ENCODE measurements around the gene PLEKHA6. TPM values are rescaled to one million over a fixed set of nuclear protein-coding genes. Genes with fewer than 3 reads are reported as not detected.

PLEKHA6 gene
- total RNA-seq, 6 donors from 2014 or later, result 3.3 to 6.9 (median 4.9) TPM

- ATAC-seq (ENCODE audit: low FRiP score in 2 of 2) (no peak), DNase-seq (peak in 1 of 2 donors; percentile 50)
- H3K4me1 ChIP-seq, result peaks cover 5 to 11% (median 9%) of the 10 kb centered on the region in 4 donors
- H3K27me3 ChIP-seq, result no peaks in the 10 kb centered on the region
- no peak overlapping the region for H3K27ac ChIP-seq
- H3K4me3 ChIP-seq, result no peak overlapping the region
- TF ChIP-seq, protein P1, sequence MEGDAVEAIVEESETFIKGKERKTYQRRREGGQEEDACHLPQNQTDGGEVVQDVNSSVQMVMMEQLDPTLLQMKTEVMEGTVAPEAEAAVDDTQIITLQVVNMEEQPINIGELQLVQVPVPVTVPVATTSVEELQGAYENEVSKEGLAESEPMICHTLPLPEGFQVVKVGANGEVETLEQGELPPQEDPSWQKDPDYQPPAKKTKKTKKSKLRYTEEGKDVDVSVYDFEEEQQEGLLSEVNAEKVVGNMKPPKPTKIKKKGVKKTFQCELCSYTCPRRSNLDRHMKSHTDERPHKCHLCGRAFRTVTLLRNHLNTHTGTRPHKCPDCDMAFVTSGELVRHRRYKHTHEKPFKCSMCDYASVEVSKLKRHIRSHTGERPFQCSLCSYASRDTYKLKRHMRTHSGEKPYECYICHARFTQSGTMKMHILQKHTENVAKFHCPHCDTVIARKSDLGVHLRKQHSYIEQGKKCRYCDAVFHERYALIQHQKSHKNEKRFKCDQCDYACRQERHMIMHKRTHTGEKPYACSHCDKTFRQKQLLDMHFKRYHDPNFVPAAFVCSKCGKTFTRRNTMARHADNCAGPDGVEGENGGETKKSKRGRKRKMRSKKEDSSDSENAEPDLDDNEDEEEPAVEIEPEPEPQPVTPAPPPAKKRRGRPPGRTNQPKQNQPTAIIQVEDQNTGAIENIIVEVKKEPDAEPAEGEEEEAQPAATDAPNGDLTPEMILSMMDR (IDR thresholded peaks at IDR 0.05), result no peak
- TF ChIP-seq POLR2A (IDR thresholded peaks at IDR 0.05), result no peak
- TF ChIP-seq POLR2AphosphoS5 (IDR thresholded peaks at IDR 0.05), result no peak
- no peak for TF ChIP-seq EP300 (IDR thresholded peaks at IDR 0.05)
- H3K9me3 ChIP-seq, result no peaks in the 10 kb centered on the region
- 74 to 82% methylated on average over 8 to 11 of the region's 11 CpGs for WGBS, 2 donors
- no peaks in the 10 kb centered on the region for H3K36me3 ChIP-seq
Measured at GRCh38 chr1:204216880-204217647, 142.7 kb downstream of the PLEKHA6 start.

DNA sequence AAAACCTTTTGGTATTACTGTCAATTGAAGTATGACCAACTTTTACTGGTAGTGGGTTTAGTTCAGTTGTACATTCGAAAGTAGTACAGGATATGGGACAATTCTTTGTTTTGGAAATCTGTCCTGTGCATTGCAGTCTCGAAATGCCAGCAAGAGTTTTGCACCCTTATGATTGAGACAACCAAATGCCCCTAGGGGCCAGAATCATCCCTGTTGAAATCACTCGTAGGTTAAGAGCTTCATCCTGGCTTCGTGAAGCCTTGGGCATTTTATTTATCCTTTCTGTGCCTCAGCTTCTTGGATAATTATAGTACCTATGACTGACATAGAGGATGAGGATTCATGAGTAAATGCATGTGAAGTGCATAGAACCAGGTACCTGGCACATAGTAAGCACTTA, 143.5 kb downstream of the PLEKHA6 start:
- WGBS, 2 donors, result 81% methylated on average over 4 of the region's 4 CpGs
- Histone ChIP-seq H3K27me3 (no peaks in the 10 kb centered on the region), H3K27ac (no peak overlapping the region), H3K4me1 (peaks cover 5 to 11% (median 9%) of the 10 kb centered on the region in 4 donors), H3K36me3 (no peaks in the 10 kb centered on the region), H3K9me3 (no peaks in the 10 kb centered on the region), H3K4me3 (no peak overlapping the region)
- ATAC-seq (ENCODE audit: low FRiP score in 2 of 2), result no peak
- DNase-seq, result no peak
- TF ChIP-seq POLR2A (IDR thresholded peaks at IDR 0.05) (no peak), POLR2AphosphoS5 (IDR thresholded peaks at IDR 0.05) (no peak), EP300 (IDR thresholded peaks at IDR 0.05) (no peak)
- TF ChIP-seq, protein P1 (IDR thresholded peaks at IDR 0.05), result no peak

DNA sequence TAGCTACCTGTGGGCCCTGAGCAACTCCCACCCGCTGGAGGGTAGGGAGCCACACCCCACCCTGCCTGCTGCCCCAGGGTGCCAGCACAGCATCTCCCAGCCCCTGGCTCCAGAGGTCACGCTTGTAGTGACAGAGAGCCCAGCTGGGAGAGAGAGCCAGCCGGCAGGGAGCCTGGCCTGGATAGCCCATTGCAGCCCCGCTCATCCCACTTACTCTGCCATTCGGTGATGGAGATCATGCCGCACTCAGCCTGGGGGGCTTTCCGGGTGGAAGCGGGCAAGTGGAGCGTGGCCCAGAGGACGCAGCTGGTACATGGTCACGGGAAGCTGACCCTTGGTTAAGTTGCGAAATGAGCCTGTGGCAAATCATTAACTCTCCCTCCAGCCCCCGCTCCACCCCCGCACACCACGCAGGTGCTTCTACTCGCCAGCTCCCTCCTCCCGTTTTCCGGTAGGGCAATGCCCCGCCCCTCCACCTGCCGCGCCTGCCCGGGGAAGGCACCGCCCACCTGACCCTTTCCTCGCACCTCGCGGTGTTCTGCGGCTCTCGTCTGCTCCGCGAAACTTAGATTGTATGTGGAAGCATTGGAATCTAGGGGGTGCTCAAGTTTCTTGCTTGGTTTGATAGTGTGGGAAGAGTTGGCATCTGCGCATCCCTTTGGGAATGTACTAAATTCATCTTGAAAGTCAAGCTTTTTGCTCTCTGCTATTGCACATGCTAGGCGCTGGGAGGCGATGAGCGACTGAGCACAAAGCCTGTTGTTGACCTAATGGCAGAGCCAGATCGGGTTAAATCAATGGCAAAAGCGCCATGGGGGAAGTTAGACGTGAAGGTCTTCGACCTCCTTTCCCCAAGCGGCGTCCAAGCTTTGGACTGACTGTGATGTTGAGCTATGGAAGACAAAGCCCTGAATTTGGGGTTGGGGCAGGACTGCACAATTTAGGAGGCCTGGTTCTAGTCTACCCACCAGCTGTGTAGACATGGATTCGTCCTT, 145.8 kb downstream of the PLEKHA6 start, which contains the start of gene GOLT1A:
GOLT1A (minus strand) TSS at position 321 of the 995 bp plus-strand sequence; CDS start at position 239, 82 bp downstream.
- WGBS, 2 donors, result 17 to 21% methylated on average over 27 to 41 of the region's 41 CpGs
- peaks cover 5 to 11% (median 9%) of the 10 kb centered on the region in 4 donors for H3K4me1 ChIP-seq
- DNase-seq (peak; percentile 83 to 90), ATAC-seq (ENCODE audit: low FRiP score in 2 of 2) (peak; percentile 82 to 88)
- peak within 1 kb of the TSS in 2 of 4 donors; percentile 28 to 49 for H3K27ac ChIP-seq
- H3K9me3 ChIP-seq, result no peaks in the 10 kb centered on the region
- TF ChIP-seq, protein P1 (IDR thresholded peaks at IDR 0.05), result peak; percentile 22 to 70 (median 54)
- TF ChIP-seq POLR2AphosphoS5 (IDR thresholded peaks at IDR 0.05) (peak in 1 of 2 donors; percentile 8), EP300 (IDR thresholded peaks at IDR 0.05) (peak in 1 of 4 donors; percentile 16), POLR2A (IDR thresholded peaks at IDR 0.05) (peak in 1 of 4 donors; percentile 24)
- H3K36me3 ChIP-seq, result no peaks in the 10 kb centered on the region
- peak within 1 kb of the TSS in 3 of 4 donors; percentile 30 to 50 (median 46) for H3K4me3 ChIP-seq
- no peaks in the 10 kb centered on the region for H3K27me3 ChIP-seq

DNA sequence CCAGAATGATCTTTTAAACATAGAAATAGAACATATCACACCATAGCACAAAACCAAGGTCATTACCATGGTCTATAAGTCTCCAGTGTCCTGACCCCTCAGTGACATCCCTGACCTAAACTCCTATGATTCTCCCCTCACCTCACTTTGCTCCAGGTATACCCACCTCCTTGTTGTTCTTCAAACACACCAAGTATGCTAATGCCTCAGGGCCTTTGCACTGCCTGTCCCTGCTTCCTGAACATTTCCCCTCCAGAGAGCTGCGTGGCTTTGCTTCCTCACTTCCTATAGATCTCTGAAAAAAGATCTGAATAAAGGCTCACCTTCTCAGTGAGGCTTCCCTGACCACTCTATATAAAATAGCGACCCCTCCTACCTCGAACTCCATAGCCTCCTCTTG, 147.0 kb downstream of the PLEKHA6 start:
- no peak for DNase-seq
- H3K4me3 ChIP-seq, result no peak overlapping the region
- H3K4me1 ChIP-seq, result peaks cover 5 to 11% (median 9%) of the 10 kb centered on the region in 4 donors
- H3K27me3 ChIP-seq, result no peaks in the 10 kb centered on the region
- TF ChIP-seq POLR2AphosphoS5 (IDR thresholded peaks at IDR 0.05), result no peak
- TF ChIP-seq, protein P1 (IDR thresholded peaks at IDR 0.05), result no peak
- TF ChIP-seq EP300 (IDR thresholded peaks at IDR 0.05), result no peak
- TF ChIP-seq POLR2A (IDR thresholded peaks at IDR 0.05), result no peak
- H3K9me3 ChIP-seq, result no peaks in the 10 kb centered on the region
- no peak overlapping the region for H3K27ac ChIP-seq
- no peaks in the 10 kb centered on the region for H3K36me3 ChIP-seq
- WGBS, 2 donors, result 83 to 85% methylated on average over 3 of the region's 3 CpGs
- no peak for ATAC-seq (ENCODE audit: low FRiP score in 2 of 2)
